Activated CD4-positive, alpha-beta T cell treated with anti-CD3 and anti-CD28 coated beads, Interleukin-10, Interleukin-2, amounts not matched to agents 100 ng/mL and 50 ng/mL, durations not matched to agents 16 hours and 8 hours (primary cell): ENCODE measurements around the gene MDFI.

Source experiments
- DNase-seq: peaks from one replicate; pipeline ENCODE4 v3.0.0-alpha.2; 2020

The MDFI gene, protein sequence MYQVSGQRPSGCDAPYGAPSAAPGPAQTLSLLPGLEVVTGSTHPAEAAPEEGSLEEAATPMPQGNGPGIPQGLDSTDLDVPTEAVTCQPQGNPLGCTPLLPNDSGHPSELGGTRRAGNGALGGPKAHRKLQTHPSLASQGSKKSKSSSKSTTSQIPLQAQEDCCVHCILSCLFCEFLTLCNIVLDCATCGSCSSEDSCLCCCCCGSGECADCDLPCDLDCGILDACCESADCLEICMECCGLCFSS

GRCh38 chr6:41638002-41638934 is at the start of gene MDFI:
Gene MDFI (plus strand): TSS chr6:41638468. CDS start chr6:41638750, 282 bp downstream.
- DNase-seq, result no peak

DNA sequence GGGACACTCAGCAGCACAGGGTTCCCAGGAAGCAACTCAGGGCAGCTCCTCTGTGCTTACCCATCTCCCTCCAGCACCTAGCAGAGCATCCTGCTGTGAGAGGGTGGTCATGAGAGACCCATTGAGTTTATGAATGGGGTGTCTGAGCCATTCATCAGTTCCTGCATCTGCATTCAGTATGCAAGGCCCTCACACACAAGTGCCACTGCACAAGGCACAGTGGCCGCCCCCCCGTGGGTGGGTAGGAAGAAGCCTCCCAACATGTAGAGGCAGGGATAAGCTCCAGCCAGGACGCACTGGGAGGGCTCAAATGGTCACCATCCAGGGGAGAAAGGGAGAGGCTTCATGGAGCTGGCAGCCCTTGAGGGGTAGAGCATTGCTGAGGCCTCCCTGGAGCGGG is 49.0 kb upstream of the MDFI start:
- DNase-seq, result no peak

DNA sequence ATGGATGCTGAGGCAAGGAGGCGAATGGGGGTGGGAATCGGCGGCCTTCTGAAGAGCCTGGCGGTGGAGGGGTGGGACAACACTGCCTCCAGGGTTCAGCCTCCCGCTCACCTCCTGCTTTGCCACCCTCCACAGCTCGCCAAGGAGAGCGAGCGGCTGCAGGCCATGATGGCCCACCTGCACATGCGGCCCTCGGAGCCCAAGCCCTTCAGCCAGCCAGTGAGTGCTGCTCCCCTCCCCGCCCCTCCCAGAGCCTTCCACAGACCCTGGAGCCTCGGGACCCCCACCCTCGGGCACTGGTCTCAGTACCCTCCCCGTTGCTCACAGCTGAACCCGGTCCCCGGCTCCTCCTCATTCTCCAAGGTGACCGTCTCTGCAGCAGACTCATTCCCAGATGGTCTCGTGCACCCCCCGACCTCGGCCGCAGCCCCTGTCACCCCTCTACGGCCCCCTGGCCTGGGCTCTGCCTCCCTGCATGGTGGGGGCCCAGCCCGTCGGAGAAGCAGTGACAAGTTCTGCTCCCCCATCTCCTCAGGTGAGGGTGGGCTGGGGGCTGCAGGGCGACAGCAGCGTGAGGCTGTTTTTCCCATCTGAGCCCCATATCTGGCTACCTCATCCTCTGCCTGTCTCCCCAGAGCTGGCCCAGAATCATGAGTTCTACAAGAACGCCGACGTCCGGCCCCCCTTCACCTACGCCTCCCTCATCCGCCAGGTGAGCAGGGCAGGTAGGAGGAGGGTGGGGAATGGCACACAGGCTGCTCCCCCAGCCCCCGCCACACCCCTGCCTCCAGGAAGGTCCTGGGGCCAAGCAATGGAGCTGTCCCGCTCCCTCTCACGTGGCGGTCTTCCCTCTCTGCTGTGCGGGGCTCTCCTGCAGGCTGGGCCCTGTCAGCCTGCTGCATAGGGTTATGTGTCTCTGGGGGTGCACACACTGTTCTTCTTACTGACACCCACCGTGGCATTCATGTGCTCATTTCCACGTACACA is 48.3 kb upstream of the MDFI start:
- no peak for DNase-seq

DNA sequence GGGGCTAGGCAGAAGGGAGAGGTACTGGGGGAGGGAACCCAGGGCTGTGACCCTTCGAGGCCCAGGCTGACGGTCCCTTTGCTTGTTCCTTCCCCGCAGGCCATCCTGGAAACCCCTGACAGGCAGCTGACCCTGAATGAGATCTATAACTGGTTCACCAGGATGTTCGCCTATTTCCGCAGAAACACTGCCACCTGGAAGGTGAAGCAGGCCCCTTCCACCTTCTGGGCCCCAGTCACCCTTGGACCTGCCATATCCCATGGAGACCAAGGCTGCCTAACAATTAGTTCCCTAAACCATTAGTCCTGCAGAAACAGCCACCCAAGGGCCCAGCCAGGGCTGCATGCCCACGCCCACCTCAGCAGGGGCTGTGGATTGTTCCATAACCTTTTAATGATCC is 47.1 kb upstream of the MDFI start:
- no peak for DNase-seq

DNA sequence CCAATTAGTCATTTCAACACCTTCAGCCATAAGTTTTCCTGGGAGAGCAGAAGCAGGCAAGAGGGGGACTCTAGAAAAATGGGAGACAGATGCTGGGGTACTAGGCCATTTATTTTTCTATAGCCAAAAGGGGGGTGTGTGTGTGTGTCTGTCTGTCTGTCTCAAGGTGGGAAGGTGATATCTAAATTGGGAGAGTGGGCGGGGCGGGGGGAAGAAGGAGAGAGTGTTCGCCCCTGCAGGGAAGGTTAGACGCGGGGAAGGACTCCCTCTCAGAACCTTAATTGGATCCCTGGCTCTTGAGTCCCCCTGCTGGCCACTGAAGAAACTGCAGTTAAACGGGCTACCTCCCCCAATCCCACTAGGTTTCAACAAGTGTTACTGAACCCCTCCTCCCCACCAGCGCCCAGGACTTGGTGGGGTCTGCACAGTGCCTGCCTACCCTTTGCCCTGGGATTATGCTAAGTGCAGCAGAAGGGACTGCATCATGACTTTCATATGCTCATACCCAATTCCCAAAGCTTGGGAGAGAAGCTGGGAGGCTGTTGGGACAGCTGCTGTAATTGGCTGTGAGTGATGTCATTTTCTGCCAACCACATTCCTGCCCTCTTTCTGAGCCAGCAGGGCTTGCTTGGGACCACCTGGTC is 46.3 kb upstream of the MDFI start:
- peak; percentile 75 for DNase-seq

- no peak for DNase-seq
Measured at GRCh38 chr6:41593406-41593805, 44.9 kb upstream of the MDFI start.

DNA sequence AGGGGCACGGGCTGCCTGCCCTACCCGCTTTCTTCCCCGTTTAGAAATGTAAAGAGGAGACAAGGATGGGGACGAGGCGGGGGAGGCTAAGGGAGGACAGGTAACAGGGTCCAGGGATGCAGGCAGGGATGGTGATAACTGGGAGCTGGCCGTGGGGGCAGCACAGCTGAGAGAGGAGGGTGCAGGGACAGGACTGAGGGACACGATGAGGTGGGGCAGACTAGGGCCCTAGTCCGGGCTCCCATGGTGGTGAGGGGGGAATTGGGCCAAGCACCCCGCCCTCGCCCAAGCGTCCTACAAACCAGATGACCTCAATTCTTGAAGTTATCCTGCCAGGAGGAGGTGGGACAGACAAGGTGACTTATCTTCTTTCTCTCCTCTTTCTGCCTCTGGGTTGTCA is 44.4 kb upstream of the MDFI start:
- DNase-seq, result no peak

GRCh38 chr6:41594326-41594725 is 43.9 kb upstream of the MDFI start:
- no peak for DNase-seq

GRCh38 chr6:41594766-41595165 is 43.5 kb upstream of the MDFI start:
- no peak for DNase-seq

GRCh38 chr6:41595166-41595565 is 43.1 kb upstream of the MDFI start:
- no peak for DNase-seq

DNA sequence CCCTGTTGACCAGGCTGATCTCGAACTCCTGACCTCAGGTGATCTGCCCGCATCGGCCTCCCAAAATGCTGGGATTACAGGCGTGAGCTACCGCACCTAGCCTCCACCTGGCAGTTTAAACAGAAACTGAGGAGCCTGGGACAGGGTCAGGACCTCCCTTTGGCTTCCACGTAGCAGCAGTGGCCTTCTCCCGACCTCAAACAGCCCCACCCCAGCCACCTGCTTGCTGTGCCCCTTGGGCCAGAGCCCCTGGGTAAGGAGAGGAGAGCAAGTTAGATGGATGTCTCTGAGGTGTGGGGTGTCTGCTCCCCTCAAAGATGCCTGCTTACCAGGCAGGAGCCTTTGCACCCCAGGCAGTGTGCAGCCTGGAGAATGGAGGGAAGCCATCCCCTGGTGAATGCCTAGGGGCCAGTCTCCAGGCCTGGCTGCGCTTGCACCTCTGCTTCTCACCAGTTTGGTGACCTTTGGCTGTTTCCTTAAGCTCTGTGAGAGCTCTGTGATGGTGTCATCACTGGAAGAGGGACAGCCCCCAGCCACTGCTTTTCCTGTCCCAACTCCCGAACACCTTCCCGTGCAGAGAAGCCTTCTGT is 42.1 kb upstream of the MDFI start:
- no peak for DNase-seq

DNA sequence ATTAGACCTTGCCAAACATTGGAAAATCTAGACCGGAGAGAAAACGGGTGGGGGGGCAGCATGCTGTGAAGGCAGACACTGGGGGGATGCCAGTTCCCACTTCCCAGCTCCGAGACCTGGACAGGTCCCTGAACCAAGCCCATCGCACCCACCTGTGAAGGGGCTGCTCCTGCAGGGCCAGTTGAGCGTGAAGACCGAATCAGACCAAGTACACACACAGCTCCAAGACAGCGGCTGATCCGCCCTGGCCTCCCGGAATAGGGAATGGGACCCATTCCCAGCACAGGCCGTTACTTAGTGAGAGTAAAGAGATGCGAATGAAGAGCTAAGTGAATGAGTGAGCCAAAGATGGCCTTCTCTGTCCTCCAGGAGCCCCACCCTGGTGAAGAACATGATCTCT is 41.5 kb upstream of the MDFI start:
- no peak for DNase-seq

GRCh38 chr6:41597246-41598000 is 40.8 kb upstream of the MDFI start:
- DNase-seq, result no peak

GRCh38 chr6:41598670-41599014 is 39.6 kb upstream of the MDFI start:
- no peak for DNase-seq

DNA sequence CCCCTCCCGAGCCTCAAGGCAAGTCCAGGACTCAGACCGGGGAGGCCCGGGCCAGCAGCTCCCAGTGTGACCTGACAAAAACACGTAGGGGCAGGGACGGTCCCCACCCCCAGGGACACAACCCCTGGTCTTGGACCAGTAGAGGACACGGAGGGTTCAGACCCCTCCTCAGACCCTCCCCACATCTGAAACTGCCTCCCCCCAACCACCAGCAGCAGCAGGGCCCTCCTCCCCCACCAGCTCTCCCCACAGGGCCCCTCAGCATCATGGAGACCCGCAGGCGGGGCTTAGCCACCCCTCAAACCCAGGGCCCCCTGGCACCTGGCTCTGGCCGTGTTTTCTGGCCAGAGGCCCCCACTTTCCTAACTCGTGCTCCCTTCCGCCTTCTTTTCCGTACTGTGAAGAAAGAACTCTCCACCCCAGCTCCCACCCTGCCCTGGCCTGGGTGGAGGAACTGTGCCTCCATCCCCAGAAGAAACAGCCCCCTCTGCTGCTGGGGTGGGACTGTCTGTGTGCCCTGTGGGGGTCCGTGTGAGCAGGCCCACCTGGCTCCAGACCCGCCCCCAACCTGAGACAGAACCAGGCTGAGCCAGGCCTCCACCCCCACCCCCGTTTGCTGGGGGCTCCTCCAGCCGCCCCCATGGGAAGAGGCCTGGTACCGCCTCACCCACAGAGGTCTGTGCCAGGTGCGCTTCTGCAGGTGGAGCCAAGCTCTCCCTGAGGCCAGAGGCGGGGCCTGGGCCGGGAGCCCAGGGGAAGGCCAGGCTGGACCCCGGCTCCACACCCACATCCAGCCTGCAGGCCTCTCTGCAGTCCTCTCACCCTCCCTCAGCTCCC is 39.0 kb upstream of the MDFI start:
- no peak for DNase-seq

GRCh38 chr6:41599852-41600445 is 38.3 kb upstream of the MDFI start:
- DNase-seq, result no peak

DNA sequence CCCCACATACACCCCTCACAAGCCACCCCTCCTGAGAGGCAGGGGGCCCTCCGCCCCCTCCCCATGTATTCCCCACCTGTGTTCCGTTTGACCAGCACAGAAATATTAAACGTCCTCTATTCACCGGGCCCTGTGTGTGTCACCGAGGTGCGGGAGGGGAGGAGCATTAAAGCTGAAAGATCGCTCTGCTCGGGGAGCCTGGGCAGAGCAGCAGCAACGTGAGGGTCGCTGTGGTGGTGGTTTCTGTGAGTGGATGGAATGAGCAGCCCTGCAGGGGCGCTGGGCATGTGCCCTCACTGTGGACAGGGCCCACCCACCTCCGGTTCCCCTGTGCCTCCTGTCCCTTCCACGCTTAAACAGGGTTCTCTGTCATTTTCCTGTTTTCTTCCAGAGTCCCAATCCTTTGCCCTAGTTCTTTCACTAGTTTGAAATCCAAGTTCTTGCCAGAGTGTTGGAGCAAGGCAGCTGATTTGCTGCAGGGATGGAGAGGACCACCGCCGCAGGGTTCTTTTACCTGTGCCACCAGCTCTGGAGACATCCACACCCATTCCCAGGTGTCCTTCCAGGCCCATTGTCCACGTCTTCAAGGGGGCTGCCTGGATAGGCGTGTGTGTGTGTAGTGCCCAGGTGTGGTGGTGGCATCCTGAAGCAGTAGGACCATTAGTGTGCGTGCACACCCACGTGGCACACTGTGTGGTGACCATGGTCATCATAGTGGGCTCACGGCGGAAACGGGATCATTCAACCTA is 37.6 kb upstream of the MDFI start:
- no peak for DNase-seq

- no peak for DNase-seq
Measured at GRCh38 chr6:41601248-41601549, 37.1 kb upstream of the MDFI start.

DNA sequence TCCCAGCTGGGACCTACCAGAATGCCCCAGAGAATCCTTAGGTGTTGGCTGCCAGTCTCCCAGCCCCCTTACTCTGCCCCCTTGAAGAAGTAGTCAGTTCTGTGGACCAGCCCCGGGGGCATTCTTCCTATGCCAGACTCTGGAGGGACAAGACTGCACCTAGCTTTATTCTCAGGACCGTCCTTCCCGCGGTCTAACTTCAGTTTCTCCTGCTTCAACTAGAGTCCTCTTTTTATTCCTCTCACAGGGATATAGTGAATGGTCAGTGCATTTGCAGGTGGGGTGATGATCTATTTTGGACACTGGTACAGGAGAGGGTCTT is 35.9 kb upstream of the MDFI start:
- no peak for DNase-seq
